ENCODE data around the gene LRP2.

- TF ChIP-seq JUNB (IDR thresholded peaks at IDR 0.05) (no peak), POLR2AphosphoS2 (IDR thresholded peaks at IDR 0.05; ENCODE audit: low read depth, low read length) (no peak), POLR2AphosphoS5 (IDR thresholded peaks at IDR 0.05; ENCODE audit: low read length) (no peak), TAF1 (IDR thresholded peaks at IDR 0.05; ENCODE audit: borderline replicate concordance, low read depth, low read length) (no peak), BACH1 (IDR thresholded peaks at IDR 0.05; ENCODE audit: borderline replicate concordance) (no peak), SP1 (IDR thresholded peaks at IDR 0.05; ENCODE audit: low read depth, low read length) (no peak)
- TF ChIP-seq, protein P1, sequence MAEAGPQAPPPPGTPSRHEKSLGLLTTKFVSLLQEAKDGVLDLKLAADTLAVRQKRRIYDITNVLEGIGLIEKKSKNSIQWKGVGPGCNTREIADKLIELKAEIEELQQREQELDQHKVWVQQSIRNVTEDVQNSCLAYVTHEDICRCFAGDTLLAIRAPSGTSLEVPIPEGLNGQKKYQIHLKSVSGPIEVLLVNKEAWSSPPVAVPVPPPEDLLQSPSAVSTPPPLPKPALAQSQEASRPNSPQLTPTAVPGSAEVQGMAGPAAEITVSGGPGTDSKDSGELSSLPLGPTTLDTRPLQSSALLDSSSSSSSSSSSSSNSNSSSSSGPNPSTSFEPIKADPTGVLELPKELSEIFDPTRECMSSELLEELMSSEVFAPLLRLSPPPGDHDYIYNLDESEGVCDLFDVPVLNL (IDR thresholded peaks at IDR 0.05; ENCODE audit: low read depth, low read length): no peak
- TF ChIP-seq, protein P2, sequence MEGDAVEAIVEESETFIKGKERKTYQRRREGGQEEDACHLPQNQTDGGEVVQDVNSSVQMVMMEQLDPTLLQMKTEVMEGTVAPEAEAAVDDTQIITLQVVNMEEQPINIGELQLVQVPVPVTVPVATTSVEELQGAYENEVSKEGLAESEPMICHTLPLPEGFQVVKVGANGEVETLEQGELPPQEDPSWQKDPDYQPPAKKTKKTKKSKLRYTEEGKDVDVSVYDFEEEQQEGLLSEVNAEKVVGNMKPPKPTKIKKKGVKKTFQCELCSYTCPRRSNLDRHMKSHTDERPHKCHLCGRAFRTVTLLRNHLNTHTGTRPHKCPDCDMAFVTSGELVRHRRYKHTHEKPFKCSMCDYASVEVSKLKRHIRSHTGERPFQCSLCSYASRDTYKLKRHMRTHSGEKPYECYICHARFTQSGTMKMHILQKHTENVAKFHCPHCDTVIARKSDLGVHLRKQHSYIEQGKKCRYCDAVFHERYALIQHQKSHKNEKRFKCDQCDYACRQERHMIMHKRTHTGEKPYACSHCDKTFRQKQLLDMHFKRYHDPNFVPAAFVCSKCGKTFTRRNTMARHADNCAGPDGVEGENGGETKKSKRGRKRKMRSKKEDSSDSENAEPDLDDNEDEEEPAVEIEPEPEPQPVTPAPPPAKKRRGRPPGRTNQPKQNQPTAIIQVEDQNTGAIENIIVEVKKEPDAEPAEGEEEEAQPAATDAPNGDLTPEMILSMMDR (IDR thresholded peaks at IDR 0.05 in 2 of 3, conservative IDR thresholded peaks at IDR 0.05 in 1 of 3; ENCODE audit: control insufficient read depth in 2 of 3, extremely low read depth in 1 of 3, insufficient read depth in 1 of 3, low read depth in 3 of 3, low read length in 3 of 3): no peak
Measured at GRCh38 chr2:169260246-169260645, 102.1 kb downstream of the LRP2 start.

Data from GM12878 (cell line).